RWPE1 (cell line): ENCODE data around the gene MYO1B.
A peak's percentile ranks its signal among the peaks of the same experiment; 100 is the strongest.

Experiments
- CTCF ChIA-PET: fragments of 350-600 bp; sonication (Branson Sonifier 250); formaldehyde crosslinking; extraction: SDS; loops from one replicate; lab custom pipeline; 2021; lab: Yijun Ruan, JAX
- POLR2A ChIA-PET: fragments of 400-600 bp; formaldehyde crosslinking; extraction: SDS; loops from one replicate; lab custom pipeline; 2020; ENCODE audit warnings: antibody characterized with exemption; ENCODE audit not compliant: low non-redundant PET; lab: Yijun Ruan, JAX
- DNase-seq: peaks from one replicate; pipeline ENCODE4 v3.0.0; 2012; ENCODE audit warnings: low spot score
- H3K27ac ChIP-seq: fragments of 450-650 bp; 2 replicates; pipeline ENCODE4 v1.5.1; 2017
- TF ChIP-seq, protein P1 (sequence below): fragments of 450-650 bp; conservative IDR thresholded peaks from 2 replicates; pipeline ENCODE4 v1.5.1; 2017; ENCODE audit warnings: low read depth, mild to moderate bottlenecking

Gene MYO1B

DNA sequence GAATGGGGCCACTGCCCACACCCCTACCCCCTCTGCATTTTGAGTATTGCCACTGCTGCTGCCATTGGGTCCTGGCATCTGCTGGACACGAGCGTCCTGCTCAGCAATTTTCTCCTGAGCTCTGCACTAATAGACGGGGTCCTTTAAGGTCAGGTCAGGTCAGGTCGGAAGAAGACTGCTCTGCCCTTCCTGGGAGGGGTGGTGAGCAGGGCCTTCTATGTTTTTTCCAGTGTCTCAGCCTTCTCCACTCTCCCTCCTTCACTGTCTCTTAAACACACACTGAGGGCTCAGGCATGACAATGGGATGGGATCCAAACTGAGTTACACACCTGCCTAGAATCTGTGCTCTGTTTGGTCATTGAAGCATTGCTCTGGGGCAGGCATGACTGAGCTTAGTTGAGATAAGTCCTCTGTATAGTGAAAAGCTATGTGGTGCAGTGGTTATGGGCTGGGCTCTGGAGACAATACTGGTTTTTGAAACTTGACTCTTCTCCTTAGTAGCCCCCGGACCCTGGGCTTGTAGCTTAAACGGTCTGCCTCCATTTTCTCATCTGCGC, 10.6 kb downstream of the MYO1B start:
- H3K27ac ChIP-seq: peak overlapping the region; percentile 24
- TF ChIP-seq, protein P1, sequence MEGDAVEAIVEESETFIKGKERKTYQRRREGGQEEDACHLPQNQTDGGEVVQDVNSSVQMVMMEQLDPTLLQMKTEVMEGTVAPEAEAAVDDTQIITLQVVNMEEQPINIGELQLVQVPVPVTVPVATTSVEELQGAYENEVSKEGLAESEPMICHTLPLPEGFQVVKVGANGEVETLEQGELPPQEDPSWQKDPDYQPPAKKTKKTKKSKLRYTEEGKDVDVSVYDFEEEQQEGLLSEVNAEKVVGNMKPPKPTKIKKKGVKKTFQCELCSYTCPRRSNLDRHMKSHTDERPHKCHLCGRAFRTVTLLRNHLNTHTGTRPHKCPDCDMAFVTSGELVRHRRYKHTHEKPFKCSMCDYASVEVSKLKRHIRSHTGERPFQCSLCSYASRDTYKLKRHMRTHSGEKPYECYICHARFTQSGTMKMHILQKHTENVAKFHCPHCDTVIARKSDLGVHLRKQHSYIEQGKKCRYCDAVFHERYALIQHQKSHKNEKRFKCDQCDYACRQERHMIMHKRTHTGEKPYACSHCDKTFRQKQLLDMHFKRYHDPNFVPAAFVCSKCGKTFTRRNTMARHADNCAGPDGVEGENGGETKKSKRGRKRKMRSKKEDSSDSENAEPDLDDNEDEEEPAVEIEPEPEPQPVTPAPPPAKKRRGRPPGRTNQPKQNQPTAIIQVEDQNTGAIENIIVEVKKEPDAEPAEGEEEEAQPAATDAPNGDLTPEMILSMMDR: no peak
- DNase-seq: no peak
- CTCF ChIA-PET: interaction anchor here (0.5 kb wide), 1 partner anchor 39 kb away, joined by 4 read pairs; no protein-coding TSS in a partner anchor
- POLR2A ChIA-PET: no interaction called here

DNA sequence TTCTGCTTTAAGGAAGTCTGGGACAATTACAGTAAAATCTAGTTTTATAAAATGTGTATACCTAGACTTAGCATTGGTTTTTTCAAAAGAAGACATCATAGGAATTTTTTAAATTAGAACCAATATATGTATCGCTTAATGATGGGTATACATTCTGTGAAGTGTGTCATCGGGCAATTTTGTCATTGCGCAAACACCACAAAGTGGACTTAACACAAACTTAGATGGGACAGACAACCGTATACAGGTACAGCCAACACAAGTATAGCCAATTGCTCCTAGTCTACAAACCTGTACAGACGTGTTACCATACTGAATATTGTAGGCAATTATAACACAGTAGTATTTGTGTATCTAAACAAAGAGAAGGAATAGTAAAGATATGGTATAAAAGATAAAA, 12.7 kb downstream of the MYO1B start:
- POLR2A ChIA-PET: no interaction called here
- TF ChIP-seq, protein P1: no peak
- DNase-seq: no peak
- CTCF ChIA-PET: interaction anchor here (0.7 kb wide), 1 partner anchor 12 kb away, joined by 3 read pairs; no protein-coding TSS in a partner anchor
- no peak overlapping the region for H3K27ac ChIP-seq

DNA sequence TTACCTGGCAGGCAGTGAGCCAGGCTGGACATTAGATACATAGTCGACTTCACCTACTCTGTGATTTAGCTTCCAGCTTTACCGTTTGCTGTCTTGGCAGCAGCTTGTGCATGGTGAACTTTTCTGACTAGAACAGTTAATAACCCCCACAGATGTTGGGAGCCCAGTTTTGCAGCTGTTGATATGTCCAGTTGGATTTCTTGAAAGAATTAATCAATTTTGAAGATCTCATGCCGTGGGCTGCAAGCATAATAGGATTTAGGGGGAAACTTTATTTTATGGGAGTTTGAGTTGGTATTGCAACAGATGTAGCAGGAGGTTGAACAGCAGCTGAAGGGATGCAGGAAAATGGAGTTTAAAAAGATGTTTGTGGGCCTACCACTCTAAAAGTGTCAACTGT, 13.8 kb downstream of the MYO1B start:
- ChIA-PET POLR2A (no interaction called here), CTCF (no interaction called here)

DNA sequence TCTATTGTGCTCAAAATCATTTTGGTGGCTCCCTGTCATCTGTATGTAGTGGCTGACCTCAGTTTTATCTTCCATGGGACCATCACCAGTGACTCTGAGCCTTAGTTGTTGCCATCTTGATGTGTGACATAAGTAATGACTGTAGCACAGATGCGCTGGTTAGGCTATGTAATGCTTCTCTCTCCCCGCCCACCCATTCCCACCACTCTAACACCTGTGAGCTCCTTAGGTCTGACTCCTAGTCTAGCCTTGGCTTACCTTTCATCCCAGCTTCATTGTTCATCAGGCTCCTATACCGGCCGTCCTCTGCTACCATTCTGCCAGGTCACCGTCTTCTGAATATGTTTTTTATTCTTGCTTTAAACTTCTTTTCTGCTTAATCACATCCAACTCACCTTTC, 17.2 kb downstream of the MYO1B start:
- ChIA-PET POLR2A (no interaction called here), CTCF (interaction anchor here (0.5 kb wide), 1 partner anchor 238 kb away, joined by 3 read pairs; no protein-coding TSS in a partner anchor)
- no peak for DNase-seq
- TF ChIP-seq, protein P1: no peak
- H3K27ac ChIP-seq: no peak overlapping the region

More for the DNA sequence above, 13.8 kb downstream of the MYO1B start:
- DNase-seq: no peak
- no peak overlapping the region for H3K27ac ChIP-seq
- TF ChIP-seq, protein P1: no peak

DNA sequence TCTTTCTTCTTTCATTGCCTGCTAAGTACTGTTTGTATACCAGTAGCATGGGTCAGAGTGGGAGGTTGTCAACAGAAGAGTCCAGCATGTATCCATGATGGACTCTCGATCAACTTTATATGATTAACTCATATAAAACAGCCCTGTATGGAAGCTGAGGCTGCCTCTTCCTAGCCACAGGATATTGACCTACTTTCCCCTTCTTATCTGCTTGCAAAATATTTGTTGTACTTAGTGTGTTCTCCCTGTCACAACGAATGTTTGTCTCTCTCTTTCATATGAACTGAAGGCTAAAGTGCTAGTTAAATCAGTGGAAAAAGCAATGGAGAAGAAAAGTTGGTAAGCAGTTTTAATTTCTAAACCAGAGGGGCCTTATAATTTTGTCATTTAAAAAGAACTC, 17.8 kb downstream of the MYO1B start:
- DNase-seq: no peak
- CTCF ChIA-PET: no interaction called here
- POLR2A ChIA-PET: no interaction called here
- H3K27ac ChIP-seq: no peak overlapping the region
- TF ChIP-seq, protein P1: no peak

DNA sequence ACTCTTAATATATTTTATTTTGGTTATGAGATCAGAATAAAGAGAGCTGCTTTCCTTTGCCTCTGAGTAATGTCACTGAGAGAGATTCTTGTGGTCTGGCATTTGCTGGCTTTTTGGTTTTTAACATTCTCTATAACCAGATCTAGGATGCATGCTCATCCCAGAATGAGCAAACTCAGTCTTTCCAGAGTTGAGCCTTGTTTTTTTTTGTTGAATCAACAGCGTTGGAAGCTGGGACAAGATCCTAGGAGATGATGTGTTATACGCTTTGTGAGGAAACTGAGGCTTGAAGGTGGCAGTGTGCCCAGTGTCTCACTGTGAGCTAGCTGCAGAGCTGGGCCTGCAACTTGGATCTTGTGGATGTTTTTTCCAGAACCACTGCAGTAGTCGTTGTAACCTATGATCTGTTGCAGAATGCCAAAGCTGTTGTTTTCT, 19.5 kb downstream of the MYO1B start:
- ChIA-PET POLR2A (no interaction called here), CTCF (interaction anchor here (0.7 kb wide), 1 partner anchor 51 kb away, joined by 3 read pairs; no protein-coding TSS in a partner anchor)
- TF ChIP-seq, protein P1: no peak
- DNase-seq: no peak
- H3K27ac ChIP-seq: no peak overlapping the region
